ENCODE measurements around the gene HPRT1.

HPRT1 gene

GRCh38 chrX:134544513-134545151, 84.7 kb downstream of the HPRT1 start:
- DNase-seq: no peak

GRCh38 chrX:134545510-134545909, 85.5 kb downstream of the HPRT1 start:
- DNase-seq: no peak

GRCh38 chrX:134546187-134546586, 86.2 kb downstream of the HPRT1 start:
- DNase-seq: no peak

- peak; percentile 29 for DNase-seq
Measured at GRCh38 chrX:134547047-134547679, 87.2 kb downstream of the HPRT1 start.

GRCh38 chrX:134548257-134549201, 88.6 kb downstream of the HPRT1 start:
- DNase-seq: no peak
